ENCODE measurements around the gene PTPN21.

- TF ChIP-seq EZH2 (IDR thresholded peaks at IDR 0.05; ENCODE audit: insufficient read depth, low read length): no peak
- TF ChIP-seq, protein P1, sequence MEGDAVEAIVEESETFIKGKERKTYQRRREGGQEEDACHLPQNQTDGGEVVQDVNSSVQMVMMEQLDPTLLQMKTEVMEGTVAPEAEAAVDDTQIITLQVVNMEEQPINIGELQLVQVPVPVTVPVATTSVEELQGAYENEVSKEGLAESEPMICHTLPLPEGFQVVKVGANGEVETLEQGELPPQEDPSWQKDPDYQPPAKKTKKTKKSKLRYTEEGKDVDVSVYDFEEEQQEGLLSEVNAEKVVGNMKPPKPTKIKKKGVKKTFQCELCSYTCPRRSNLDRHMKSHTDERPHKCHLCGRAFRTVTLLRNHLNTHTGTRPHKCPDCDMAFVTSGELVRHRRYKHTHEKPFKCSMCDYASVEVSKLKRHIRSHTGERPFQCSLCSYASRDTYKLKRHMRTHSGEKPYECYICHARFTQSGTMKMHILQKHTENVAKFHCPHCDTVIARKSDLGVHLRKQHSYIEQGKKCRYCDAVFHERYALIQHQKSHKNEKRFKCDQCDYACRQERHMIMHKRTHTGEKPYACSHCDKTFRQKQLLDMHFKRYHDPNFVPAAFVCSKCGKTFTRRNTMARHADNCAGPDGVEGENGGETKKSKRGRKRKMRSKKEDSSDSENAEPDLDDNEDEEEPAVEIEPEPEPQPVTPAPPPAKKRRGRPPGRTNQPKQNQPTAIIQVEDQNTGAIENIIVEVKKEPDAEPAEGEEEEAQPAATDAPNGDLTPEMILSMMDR (IDR thresholded peaks at IDR 0.05; ENCODE audit: insufficient read depth, low read depth, low read length): no peak
Measured at GRCh38 chr14:88502740-88503139, 52.1 kb downstream of the PTPN21 start.
